NOMO-1 treated with dmso at 0.1 percent for 144 hours (cell line): ENCODE data around the gene HDAC4.

Experiments
- DNase-seq: peaks from one replicate; lab custom pipeline; 2025; ENCODE audit not compliant: unreplicated experiment; lab: John Stamatoyannopoulos, UW

Gene HDAC4

DNA sequence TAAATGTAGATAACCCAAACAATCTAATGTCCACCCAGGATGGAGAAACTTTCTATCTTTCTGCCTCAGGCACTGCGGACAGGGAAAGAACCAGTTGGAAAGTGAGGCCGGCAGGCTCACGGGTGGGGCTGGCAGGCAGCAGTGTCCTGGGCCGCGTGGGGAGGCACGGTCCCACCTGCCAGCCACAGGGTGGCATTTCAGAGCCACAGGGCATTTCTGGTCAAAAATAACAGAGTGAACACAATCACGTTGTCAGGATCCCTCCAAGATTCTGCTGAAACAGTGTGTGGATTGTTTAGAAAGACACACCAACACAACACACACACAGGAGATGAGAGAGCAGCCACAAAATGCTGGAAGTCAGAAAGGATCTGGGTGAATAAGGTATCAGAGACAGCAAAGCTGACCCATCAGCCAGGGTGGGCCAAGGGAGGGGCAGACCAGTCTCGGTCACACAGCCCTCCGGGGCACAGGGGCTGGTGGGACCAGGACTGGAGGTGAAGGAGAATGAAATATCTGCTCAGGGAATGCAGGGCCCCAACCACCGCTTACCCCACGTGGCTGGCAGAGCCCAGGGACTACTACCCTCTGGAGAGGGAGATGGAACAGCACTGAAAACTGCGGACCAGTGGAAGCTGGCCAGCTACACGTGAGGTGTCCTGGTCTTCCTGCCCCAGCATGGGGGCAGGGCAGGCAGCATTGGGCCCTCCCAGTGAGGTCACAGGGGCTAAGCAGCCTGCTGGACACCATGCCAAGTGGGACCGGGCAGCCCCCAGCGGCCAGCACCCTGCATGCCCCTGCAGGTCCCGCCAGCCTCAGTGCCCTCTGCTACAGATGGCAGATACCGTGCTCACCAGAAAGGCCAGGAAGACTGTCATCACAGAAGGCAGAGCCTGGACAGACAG is 173.9 kb downstream of the HDAC4 start:
- no peak for DNase-seq

DNA sequence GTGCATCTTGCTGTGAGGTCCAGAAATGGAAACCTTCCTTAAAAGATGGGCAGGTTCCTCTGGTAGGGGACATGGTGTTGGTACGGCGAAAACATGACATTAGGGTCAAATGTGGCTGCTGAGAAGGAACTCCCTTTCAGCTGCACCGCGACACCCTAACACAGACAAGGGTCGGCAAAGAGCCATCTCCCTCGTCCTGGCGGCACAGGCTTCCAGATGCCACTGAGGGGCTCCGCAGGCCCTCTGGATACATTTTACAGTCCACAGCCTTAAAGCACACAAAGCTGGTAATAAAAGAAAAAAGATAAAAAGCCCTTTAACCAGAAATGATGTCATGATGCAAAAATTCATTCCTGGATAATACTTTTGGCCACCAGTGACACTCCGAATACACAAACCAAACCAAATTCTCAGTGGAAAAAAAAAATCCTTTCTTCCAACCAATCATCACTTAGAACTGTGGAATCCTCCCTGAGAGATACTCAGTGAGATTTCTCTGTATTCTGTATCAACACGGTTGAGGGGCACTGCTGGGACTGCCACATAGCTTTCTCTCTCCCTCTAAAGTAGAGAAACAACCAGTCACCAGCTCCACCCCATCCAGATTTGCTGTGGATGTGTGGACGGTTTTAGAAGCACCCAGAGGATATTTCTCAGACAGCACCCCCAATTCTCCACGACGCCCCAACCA is 174.8 kb downstream of the HDAC4 start:
- DNase-seq, result no peak

DNA sequence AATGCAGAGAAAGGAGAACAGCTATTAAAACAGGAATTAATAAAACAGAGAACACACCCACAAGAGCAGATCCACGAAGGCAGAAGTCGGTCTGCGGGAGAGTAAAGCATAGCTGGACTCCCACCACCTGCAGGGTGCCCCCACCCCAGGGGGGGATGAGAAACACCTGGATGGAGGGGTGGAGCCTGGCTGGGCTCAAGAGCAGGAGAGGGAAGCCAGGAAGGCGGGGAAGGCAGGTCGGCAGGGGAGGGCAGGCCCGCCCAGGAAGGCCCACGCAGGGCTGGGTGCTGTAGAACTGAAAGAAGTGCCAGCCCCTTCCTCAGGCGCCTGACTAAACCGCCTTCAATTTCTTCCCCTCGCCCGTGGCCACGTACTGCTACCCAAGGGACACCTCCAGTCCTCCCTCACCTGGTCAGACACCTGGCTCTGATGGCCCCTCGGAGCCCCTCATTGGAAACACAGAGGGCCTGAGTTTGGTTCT is 175.4 kb downstream of the HDAC4 start:
- no peak for DNase-seq

DNA sequence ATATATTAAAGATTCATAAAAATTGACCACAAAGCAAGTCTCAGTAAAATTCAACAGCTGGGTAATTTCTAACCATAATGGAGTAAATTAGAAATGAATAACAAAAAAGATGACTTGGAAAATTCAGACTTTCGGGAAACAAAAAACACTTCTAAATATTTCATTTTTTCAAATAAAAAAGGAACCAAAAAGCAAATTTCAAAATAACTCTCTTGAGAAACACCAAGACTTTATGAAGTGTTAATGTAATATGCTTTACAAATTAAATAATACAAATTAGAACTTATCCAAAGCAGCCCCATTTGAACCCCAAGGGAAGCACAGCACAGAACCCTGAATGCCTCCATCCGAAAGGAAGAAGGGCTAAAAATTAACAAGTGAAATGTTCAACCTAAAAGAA is 175.9 kb downstream of the HDAC4 start:
- no peak for DNase-seq

DNA sequence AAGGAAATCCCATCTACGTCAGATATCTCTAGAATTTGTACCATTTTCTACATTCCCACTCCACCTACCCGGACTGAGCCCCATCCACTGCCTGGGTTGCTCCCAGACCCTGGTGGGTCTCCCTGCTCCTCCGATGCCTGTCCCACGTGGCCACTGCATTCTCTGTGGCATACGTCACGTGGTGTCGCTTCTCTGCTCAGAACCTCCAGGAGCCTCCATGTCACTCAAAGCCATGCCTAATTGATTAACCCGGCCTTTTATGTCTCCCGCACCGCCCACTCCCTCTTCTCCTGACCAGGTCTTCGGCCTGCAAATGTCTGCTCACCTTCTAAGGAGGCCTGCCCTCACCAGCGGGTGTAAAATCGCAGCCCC is 176.6 kb downstream of the HDAC4 start:
- DNase-seq, result no peak

DNA sequence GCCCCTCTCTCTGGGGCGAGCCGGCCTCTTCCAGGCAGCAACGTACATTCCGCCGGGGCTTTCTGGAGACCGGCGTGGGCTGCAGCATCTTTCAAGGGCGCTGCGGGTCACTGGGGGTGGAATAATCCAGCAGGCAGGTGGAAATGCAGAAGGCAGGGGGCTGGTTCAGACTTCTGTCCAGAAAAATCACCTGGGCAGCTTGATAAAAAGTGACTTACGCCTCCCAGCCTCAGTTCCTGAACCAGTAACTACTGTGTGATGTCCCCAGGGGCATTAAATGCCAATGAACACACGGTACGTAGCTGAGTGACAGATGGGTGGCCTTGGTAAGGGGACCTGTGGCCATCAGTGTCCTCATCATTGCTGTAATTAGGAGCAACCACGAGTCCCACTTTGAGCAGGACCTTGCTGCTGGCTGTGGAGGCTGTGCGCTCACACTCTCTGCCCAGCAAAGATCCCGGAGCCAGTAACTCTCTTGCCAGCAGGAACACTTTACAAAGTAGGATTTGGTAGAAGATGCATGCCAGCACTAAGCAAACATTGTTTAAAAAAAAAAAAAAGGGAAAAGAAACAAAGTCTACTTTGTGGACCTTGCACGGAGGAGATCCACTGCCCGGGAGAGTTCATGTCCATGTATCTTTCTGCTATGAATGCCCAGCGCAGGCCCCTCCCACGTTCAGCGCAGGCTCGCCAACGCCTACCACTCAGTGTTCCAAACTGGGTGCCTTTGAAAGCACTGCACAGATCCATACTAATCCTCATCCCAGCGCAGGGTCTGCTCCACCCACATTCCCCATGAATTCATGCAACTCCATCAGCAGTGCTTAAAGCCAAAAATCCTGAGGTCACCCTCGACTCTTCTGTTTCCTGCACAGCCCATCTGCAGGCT is 177.3 kb downstream of the HDAC4 start:
- DNase-seq, result no peak

DNA sequence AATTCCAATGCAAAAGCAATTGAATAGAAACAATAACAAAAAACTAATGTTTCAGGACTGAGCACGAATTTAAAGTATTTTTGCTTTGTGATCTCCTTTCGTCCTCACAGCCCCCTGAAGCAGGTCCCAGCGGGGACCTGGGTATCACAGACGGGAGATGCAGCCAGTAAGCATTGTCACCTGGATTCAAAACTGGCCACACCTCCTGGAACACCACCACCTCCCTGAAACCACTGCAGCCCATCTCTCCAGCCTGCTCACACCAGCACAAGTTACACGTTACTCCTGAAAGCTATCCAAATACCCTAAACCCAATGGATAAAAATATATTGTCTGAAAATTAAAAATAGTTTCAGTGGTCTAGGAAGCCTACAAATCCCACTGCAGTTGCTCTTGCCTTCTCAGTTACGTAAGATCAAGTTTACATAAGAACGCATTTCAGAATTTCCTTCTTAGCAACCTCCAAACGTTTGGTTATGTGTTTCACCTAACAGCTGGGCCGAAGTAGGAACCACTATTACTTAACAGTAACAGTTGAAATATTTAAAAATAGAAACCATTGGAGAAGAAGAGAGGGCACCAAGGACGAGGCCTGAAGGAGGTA is 178.0 kb downstream of the HDAC4 start:
- DNase-seq, result peak; percentile 87

DNA sequence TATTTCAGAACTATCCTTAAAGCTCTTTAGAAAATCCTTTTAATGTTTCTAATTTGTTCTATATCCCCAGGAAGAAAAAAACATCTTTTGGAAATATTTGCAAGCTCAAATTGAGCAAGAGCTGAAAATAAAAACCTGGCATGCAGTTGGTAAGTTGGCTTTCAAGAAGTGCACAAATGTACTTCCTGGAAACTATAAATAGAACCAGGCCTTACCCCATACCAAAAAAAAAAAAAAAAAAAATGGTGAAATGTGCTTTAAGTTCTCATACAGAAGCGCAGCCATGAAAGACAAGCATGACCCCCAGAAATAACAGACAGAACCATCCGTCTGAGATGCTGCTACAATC is 178.5 kb downstream of the HDAC4 start:
- DNase-seq, result peak; percentile 62

DNA sequence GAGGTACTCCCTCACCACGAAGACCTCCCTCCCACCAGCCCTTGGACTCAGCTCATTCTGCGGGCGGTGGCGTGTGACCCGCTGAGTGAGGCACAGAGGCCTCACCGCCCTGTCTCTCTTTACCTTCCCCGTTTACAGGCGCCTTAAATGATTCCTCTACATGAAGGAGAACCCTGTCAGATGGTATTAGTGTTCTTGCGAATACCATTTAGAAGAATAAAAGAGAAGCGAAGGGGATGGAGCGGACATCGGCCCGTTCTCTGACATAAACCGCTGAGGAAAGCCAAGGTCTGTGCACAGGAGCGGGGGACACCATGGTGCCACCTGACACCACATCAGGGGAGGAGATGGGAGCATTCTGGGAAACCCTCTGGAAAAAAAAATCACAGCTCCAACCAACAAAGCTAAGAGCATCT is 179.8 kb downstream of the HDAC4 start:
- DNase-seq, result no peak

DNA sequence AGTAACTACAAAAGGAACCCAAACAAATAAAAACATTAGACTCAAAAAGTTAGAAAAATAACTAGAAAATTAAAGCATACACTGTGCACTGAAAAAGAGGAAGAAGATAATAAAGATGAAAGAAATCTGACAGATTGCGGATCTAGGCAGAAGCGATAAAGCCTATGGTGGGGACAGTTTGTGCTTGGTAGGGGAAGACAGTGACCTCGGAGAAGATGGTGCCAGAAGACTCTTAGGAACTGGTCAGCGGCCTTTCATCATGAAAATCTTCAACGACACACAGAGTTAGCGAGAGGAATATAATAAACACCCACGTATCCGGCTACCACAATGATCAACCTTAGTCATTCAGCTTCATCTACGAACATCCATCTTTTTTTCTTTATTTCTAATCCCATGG is 180.5 kb downstream of the HDAC4 start:
- DNase-seq, result peak; percentile 42

DNA sequence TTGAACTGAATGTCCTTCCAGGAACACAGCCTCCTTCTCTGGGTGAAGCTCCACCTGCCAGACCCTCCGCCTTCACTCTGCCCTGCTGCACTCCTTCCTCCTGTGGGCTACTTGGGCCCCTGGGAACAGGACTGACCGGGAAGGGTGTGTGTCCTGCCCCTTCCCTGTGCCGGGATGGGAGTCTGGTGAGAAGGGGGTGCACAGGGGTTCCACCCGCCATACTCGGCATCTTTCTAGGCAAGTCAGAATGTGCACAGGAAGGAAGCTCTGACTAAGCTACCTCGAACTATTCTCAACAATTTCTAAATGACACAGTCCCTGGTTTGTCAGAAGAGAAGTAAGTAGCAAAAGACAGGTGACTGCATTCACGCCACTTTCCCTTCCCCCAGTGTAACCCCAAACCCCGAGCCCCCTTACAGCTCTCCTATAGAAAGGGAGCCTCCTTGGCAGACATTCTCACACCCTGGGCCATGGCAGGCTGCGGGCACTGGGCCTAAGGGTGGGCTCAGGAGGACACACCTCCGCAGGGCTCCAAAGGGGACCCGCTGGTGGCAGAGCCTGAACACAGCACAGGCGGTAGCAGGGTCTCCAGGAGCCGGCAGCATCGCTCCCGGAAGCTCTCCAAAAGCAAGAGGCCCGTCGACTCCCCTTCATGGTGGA is 184.1 kb downstream of the HDAC4 start:
- no peak for DNase-seq

DNA sequence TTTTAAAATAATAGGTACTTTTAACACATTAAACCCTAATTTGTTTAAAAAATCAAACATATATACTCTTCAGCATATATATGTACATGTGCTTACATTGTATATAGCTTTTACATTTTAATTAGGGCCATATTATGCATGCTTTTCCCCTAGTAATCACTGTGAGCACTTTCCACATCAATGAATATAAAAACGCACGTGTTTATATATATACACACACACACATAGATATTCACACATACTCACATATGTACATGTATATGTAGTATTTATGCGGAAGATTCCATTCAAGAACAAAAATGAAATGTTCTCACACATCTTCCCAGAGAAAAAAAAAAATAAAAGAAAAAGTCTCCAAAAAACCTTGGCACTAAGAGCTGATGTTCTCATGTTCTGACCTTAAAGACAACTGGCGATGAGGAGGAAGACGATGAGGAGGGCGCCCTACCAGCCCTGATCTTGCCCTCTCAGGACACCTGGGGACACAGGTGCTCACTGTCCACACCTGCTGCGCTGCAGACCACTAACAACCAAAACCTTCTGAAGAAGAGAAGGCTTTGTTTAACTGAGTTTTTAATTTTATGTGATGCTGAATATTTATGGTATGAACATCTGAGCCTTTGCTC is 184.7 kb downstream of the HDAC4 start:
- DNase-seq, result no peak

DNA sequence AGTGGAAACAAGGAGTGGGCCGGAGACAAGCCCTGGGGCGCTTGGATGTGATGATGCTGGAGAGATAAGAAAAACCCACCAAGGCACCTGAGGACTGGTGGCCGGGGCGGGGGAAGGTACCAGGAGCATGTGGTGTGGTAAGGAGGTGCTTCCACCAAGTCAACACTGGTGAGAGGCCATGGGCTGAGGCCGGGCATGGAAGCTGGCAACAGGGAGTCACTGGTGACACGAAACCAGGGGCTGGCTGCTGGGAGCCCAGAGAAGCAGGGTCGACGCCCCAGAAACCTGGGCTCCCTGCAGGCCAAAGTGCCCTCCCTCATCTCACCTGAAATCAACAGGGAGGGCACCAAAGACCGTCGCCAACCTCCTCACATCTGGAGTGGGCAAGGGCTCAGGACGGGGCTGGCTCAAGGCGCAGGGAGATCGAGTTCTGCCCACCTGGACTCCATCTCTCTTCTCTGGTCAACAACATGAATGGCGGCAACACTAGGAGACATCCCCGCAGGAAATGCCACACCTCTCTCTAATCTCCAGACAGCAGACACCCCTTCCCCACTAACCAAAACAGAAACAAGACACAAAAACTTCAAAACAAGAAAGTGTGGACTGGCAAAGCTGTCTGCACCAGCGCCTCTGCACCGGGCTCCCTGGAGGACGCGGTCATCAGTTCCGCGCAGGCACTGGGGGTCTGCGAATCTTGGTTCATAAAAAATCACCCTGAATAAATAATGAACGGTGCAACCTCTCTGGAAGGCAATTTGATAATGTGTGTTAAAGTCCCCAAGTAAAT is 185.5 kb downstream of the HDAC4 start:
- DNase-seq, result no peak

DNA sequence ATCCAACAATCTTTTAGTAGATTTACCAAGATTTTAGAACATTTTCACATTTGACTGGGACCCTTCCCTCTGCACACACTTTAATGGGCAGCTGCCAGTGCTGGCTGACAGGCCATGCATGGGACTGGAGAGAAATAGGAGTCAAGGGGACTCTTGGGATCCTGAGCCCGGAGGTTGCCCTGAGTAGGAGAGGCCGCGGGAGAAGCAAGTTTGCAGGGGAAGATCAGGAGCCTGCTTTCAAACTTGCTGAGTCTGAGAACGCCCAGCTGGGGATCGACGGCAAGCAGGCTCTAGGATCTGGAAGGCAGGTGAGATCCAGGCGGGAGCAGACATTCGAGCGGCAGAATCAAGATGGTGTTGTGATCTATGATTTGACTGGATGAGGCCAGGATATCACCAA is 186.1 kb downstream of the HDAC4 start:
- no peak for DNase-seq

DNA sequence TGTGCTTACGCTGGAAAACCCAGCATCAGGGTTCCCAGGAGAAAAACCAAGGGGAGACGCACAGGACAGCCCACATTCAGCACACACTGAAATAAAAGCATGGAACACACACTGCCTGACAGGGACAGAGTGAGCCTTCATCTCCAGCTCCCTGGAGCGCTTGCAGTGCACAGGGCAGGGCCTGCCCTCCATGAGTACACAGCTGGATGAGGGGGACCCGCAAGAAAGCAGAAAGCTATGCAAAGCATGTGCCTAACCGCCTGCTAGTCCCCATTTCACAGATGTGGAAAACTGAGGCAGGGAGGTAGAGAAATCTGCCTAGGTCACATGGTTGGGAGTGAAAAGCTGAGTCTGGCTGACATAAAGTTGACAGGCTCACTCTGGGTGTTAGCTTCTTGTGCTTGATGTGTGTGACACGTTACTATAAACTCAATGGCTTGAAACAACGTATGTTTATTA is 187.1 kb downstream of the HDAC4 start:
- no peak for DNase-seq

DNA sequence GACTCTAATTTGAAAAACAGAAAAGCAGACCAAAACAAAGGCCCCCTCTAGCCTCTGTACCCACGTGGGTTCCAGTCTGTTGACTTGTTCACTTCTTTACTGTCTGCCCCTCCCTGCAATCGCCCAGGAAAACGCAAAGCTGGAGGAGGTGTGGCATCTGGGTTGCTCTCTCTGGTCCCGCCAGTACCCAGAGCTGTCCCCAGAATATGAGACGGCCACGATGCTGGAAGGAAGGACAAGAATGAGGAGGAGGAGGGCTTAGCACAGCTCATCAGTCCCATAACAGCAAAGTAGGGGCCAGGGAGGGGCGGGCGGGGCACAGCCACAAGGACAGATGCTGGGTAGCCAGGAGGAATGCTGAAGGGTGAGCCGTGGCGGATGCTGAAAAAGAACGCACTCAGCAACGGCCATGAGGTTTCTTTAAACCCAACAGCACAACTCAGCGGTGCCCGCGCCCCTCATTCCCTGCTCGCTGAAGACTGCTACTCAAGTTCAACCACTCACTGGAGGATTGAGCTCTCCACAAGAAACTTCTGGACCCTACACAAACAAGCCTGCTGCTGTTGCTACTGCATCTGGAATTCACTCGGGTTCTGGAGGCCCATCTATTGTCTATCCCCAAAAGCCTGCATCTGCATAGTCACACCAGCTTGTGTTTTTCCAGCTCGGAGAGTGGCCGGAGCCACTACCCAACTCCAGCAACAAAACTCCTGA is 187.7 kb downstream of the HDAC4 start:
- DNase-seq, result no peak

DNA sequence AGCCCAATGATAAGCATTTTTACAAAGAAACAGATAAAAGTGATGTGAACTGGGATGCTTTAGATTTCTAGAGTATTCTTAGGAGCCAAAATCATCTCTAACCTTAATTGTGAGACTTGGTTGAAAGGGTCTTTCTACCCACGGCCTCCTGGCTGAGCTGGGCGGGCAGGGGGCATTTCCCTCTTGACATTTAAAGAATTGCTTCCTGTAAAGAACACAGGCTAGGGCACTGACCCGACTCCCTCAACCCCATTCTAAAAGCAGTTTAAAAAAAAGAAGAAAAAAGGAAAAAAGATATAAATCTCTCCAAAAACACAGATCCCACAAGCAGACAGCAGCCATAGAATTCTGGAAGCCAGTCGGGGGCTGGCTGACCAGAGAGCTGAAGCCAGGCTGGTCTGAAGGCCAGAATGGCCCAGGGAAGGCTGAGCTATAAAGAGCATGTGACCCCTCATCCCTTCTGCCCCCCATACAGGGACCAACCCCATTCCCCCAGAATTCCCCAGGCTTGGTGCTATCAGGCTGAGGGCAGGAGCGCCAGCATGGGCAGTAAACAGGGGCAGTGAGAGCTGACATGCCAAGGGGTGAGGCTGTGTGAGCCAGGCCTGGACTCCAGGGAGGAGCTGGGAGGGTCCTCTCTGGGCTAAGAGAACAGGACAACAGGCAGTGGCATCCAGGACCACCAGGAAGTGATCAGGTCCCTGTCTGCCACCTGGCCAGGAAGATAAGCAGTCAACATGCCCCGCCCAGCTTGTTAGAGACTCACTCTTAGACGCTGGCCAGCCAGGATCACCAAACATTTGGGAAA is 188.5 kb downstream of the HDAC4 start:
- no peak for DNase-seq
